K562 (cell line): Measurements from ENCODE around the gene PRMT3. TPM values are rescaled to one million over a fixed set of nuclear protein-coding genes. Genes with fewer than 3 reads are reported as not detected.

Experiments
- ELF2 ChIP-seq: fragments of 250-450 bp; sonication (Bioruptor Pico); IDR thresholded peaks from 2 replicates; pipeline ENCODE4 v1.5.0; 2021; ENCODE audit warnings: mild to moderate bottlenecking
- FOS ChIP-seq: IDR thresholded peaks from 3 replicates; pipeline ENCODE4 v1.6.1; 2011; ENCODE audit not compliant: insufficient read length; ENCODE audit errors: extremely low read depth
- HDAC1 ChIP-seq, 2 experiments: fragments of 450-650 bp; IDR thresholded peaks; 2 replicates each; pipeline ENCODE4 v1.6.1; 2016 to 2017; ENCODE audit warnings: inconsistent platforms in 1 of 2, mild to moderate bottlenecking in 1 of 2, moderate library complexity in 1 of 2
- MIER1 ChIP-seq: fragments of 450-650 bp; IDR thresholded peaks from 2 replicates; pipeline ENCODE4 v1.6.1; 2016; ENCODE audit warnings: antibody characterized with exemption, mild to moderate bottlenecking, low read depth
- RBM22 ChIP-seq: fragments of 200-400 bp; formaldehyde crosslinking; IDR thresholded peaks from 2 replicates; pipeline ENCODE4 v1.6.1; 2018; ENCODE audit warnings: low read length, low read depth; ENCODE audit not compliant: poor library complexity, severe bottlenecking
- SAP30 ChIP-seq: fragments of 200-600 bp; sonication (generic); IDR thresholded peaks from 2 replicates; pipeline ENCODE4 v1.6.1; 2012; ENCODE audit warnings: borderline replicate concordance, low read depth, mild to moderate bottlenecking, moderate library complexity, low read length, control low read depth, inconsistent platforms; ENCODE audit not compliant: insufficient read depth, poor library complexity, severe bottlenecking
- SNAPC5 ChIP-seq: fragments of 250-450 bp; sonication (Bioruptor Pico); IDR thresholded peaks from 2 replicates; pipeline ENCODE4 v1.8.0; 2021; ENCODE audit warnings: moderate library complexity, mild to moderate bottlenecking, inconsistent platforms
- ZBTB40 ChIP-seq, 2 experiments: fragments of 450-650 bp in 1 of 2; sonication (generic) in 1 of 2; formaldehyde crosslinking in 1 of 2; IDR thresholded peaks; 2 replicates each; pipeline versions ENCODE4 v1.7.1 to v1.9.0; 2016 to 2022; ENCODE audit warnings: inconsistent platforms in 1 of 2, mild to moderate bottlenecking in 1 of 2, missing genetic modification reagents in 1 of 2
- ZNF184 ChIP-seq: sonication (generic); formaldehyde crosslinking; IDR thresholded peaks from 2 replicates; pipeline ENCODE4 v1.5.0; 2020; ENCODE audit warnings: missing genetic modification reagents
- ZNF280B ChIP-seq: fragments of 250-450 bp; sonication (Bioruptor Pico); IDR thresholded peaks from 2 replicates; pipeline ENCODE4 v1.5.1; 2021; ENCODE audit warnings: mild to moderate bottlenecking
- polyA plus RNA-seq, 8 experiments: library from polyadenylated mRNA; depleted of rRNA in 4 of 8; stranded (reverse) in 5 of 8; unstranded in 3 of 8; fragments of >200 nt; fragmentation: Nextera tagmentation in 2 of 8; fragmentation: Illumina TruSeq in 1 of 8; extraction: Ambion mirVana in 2 of 8; extraction: Trizol in 1 of 8; gene quantifications; 2 replicates each; pipeline versions ENCODE4 v1.2.1 to v1.2.3, GENCODE V29; 2011 to 2014; ENCODE audit warnings: inconsistent platforms in 1 of 8, missing spikeins in 1 of 8
- total RNA-seq, 7 experiments: library from RNA; depleted of rRNA in 6 of 7; stranded (reverse); fragments of >200 nt in 6 of 7; fragmentation: Illumina TruSeq in 2 of 7; extraction: Trizol in 2 of 7; gene quantifications; 2 replicates each; pipeline versions ENCODE4 v1.2.1 to v1.2.3, GENCODE V29; 2011 to 2021; ENCODE audit warnings: low replicate concordance in 1 of 7

PRMT3 gene
- total and polyA plus RNA-seq, 9 of the 15 experiments (the other 6 are each of a cell fraction or from before 2014, with no cell fraction given): 24.0 to 62.1 (median 44.7) TPM

- peak; percentile 42; the same call in 1 of the 2 replicates for TF ChIP-seq ZBTB40 (IDR thresholded peaks at IDR 0.05)
- TF ChIP-seq ZBTB40 (CRISPR knock-in tag; IDR thresholded peaks at IDR 0.05): no peak
- TF ChIP-seq SAP30: peak; percentile 78
- no peak for TF ChIP-seq ZNF280B (CRISPR knock-in tag)
- no peak for TF ChIP-seq FOS
- TF ChIP-seq ELF2 (CRISPR knock-in tag): peak; percentile 98
- TF ChIP-seq HDAC1 (IDR thresholded peaks at IDR 0.05): peak in 1 of 2 experiments; percentile 89; a peak in 2 of 4 replicates
- no peak for TF ChIP-seq MIER1
- no peak for TF ChIP-seq ZNF184
- no peak for TF ChIP-seq SNAPC5 (CRISPR knock-in tag)
- TF ChIP-seq RBM22: peak; percentile 80
Measured at GRCh38 chr11:20387261-20388095, at the start of gene PRMT3 (continued).
